ENCODE results near the gene TLR2. TPM values are rescaled to one million over a fixed set of nuclear protein-coding genes. Genes with fewer than 3 reads are reported as not detected.

The TLR2 gene
- total and polyA plus RNA-seq, 4 donors: 2.9 to 15.6 (median 6.2) TPM

GRCh38 chr4:153645183-153645582 is 38.9 kb upstream of the TLR2 start:
- no peaks in the 10 kb centered on the region for H3K4me1 ChIP-seq (ENCODE audit: control insufficient read depth in 4 of 4, insufficient read depth in 4 of 4, low read length in 3 of 4)
- H3K9ac ChIP-seq (ENCODE audit: low read depth in 1 of 2, low read length in 2 of 2): no peak overlapping the region
- WGBS: 91% methylated on average over 1 of the region's 1 CpG
- no peak overlapping the region for H3K27ac ChIP-seq (ENCODE audit: low read depth in 1 of 2, low read length in 2 of 2)
- peaks cover 0 to 3% (median 0%) of the 10 kb centered on the region in 4 donors for H3K9me3 ChIP-seq (ENCODE audit: control insufficient read depth in 4 of 4, low read length in 3 of 4)
- H3K4me3 ChIP-seq (ENCODE audit: low read depth in 1 of 3, low read length in 3 of 3): no peak overlapping the region
- DNase-seq (ENCODE audit: low spot score): no peak
- TF ChIP-seq RAD21 (IDR thresholded peaks at IDR 0.05) (peak in 1 of 2 donors; percentile 30), RXRA (IDR thresholded peaks at IDR 0.05) (no peak), CTCF (IDR thresholded peaks at IDR 0.05; ENCODE audit: low read depth, low read length, missing input control) (peak; percentile 29)
- H3K36me3 ChIP-seq (ENCODE audit: control insufficient read depth in 4 of 4, insufficient read depth in 3 of 4, low read depth in 1 of 4, low read length in 3 of 4): no peaks in the 10 kb centered on the region
- H3K27me3 ChIP-seq (ENCODE audit: control insufficient read depth in 4 of 4, insufficient read depth in 4 of 4, low read length in 3 of 4): no peaks in the 10 kb centered on the region

- H3K4me1 ChIP-seq (ENCODE audit: control insufficient read depth in 4 of 4, insufficient read depth in 4 of 4, low read length in 3 of 4): no peaks in the 10 kb centered on the region
- no peak overlapping the region for H3K27ac ChIP-seq (ENCODE audit: low read depth in 1 of 2, low read length in 2 of 2)
- peaks cover 0 to 3% (median 0%) of the 10 kb centered on the region in 4 donors for H3K9me3 ChIP-seq (ENCODE audit: control insufficient read depth in 4 of 4, low read length in 3 of 4)
- no peaks in the 10 kb centered on the region for H3K27me3 ChIP-seq (ENCODE audit: control insufficient read depth in 4 of 4, insufficient read depth in 4 of 4, low read length in 3 of 4)
- no peak overlapping the region for H3K9ac ChIP-seq (ENCODE audit: low read depth in 1 of 2, low read length in 2 of 2)
- TF ChIP-seq JUND (IDR thresholded peaks at IDR 0.05) (no peak), EGR1 (IDR thresholded peaks at IDR 0.05; ENCODE audit: low read depth in 2 of 2) (no peak), ZBTB33 (IDR thresholded peaks at IDR 0.05) (no peak)
- no peaks in the 10 kb centered on the region for H3K36me3 ChIP-seq (ENCODE audit: control insufficient read depth in 4 of 4, insufficient read depth in 3 of 4, low read depth in 1 of 4, low read length in 3 of 4)
- 84% methylated on average over 1 of the region's 1 CpG for WGBS
- no peak for DNase-seq (ENCODE audit: low spot score)
- no peak overlapping the region for H3K4me3 ChIP-seq (ENCODE audit: low read depth in 1 of 3, low read length in 3 of 3)
Measured at GRCh38 chr4:153646261-153646660, 37.8 kb upstream of the TLR2 start.

GRCh38 chr4:153646978-153647377 is 37.1 kb upstream of the TLR2 start:
- Histone ChIP-seq H3K9ac (ENCODE audit: low read depth in 1 of 2, low read length in 2 of 2) (no peak overlapping the region), H3K27ac (ENCODE audit: low read depth in 1 of 2, low read length in 2 of 2) (no peak overlapping the region), H3K36me3 (ENCODE audit: control insufficient read depth in 4 of 4, insufficient read depth in 3 of 4, low read depth in 1 of 4, low read length in 3 of 4) (no peaks in the 10 kb centered on the region), H3K27me3 (ENCODE audit: control insufficient read depth in 4 of 4, insufficient read depth in 4 of 4, low read length in 3 of 4) (no peaks in the 10 kb centered on the region), H3K4me3 (ENCODE audit: low read depth in 1 of 3, low read length in 3 of 3) (no peak overlapping the region), H3K9me3 (ENCODE audit: control insufficient read depth in 4 of 4, low read length in 3 of 4) (peaks cover 0 to 3% (median 0%) of the 10 kb centered on the region in 4 donors), H3K4me1 (ENCODE audit: control insufficient read depth in 4 of 4, insufficient read depth in 4 of 4, low read length in 3 of 4) (no peaks in the 10 kb centered on the region)
- WGBS: 95% methylated on average over 1 of the region's 1 CpG
- TF ChIP-seq ZBTB33 (IDR thresholded peaks at IDR 0.05): no peak
- no peak for TF ChIP-seq JUND (IDR thresholded peaks at IDR 0.05)
- no peak for TF ChIP-seq EGR1 (IDR thresholded peaks at IDR 0.05; ENCODE audit: low read depth in 2 of 2)
- TF ChIP-seq NR2F2 (IDR thresholded peaks at IDR 0.05): no peak
- no peak for TF ChIP-seq REST (IDR thresholded peaks at IDR 0.05)
- TF ChIP-seq FOXA2 (IDR thresholded peaks at IDR 0.05): no peak
- no peak for DNase-seq (ENCODE audit: low spot score)
